Loucy (cell line): ENCODE measurements around the gene PARP8.

Experiments used
- H2AFZ ChIP-seq: fragments of 200-600 bp; sonication (generic); 2 replicates; pipeline ENCODE4 v1.6.0; 2016; ENCODE audit warnings: antibody characterized with exemption, mild to moderate bottlenecking, low read length, moderate library complexity
- H3F3A ChIP-seq: fragments of 200-600 bp; 2 replicates; pipeline ENCODE4 v1.6.0; 2016; ENCODE audit warnings: antibody characterized with exemption, low read depth, mild to moderate bottlenecking
- H3K27me3 ChIP-seq: fragments of 200-600 bp; sonication (generic); 2 replicates; pipeline ENCODE4 v1.6.1; 2014; ENCODE audit warnings: low read length, mild to moderate bottlenecking; ENCODE audit not compliant: insufficient read depth, poor library complexity, severe bottlenecking
- H3K36me3 ChIP-seq: fragments of 200-600 bp; sonication (generic); 2 replicates; pipeline ENCODE4 v1.6.1; 2016; ENCODE audit warnings: low read length; ENCODE audit not compliant: insufficient read depth
- H3K4me1 ChIP-seq: fragments of 200-600 bp; sonication (generic); 2 replicates; pipeline ENCODE4 v1.5.1; 2014; ENCODE audit warnings: low read length, mild to moderate bottlenecking; ENCODE audit not compliant: insufficient read depth, poor library complexity, severe bottlenecking
- H3K4me2 ChIP-seq: fragments of 200-600 bp; sonication (generic); 2 replicates; pipeline ENCODE4 v1.6.0; 2014; ENCODE audit warnings: antibody characterized with exemption, low read length, low read depth, mild to moderate bottlenecking; ENCODE audit not compliant: poor library complexity, severe bottlenecking
- H3K4me3 ChIP-seq: fragments of 200-600 bp; sonication (generic); 2 replicates; pipeline ENCODE4 v1.5.1; 2014; ENCODE audit warnings: low read length, mild to moderate bottlenecking, mixed read lengths; ENCODE audit not compliant: poor library complexity, severe bottlenecking
- H3K79me2 ChIP-seq: fragments of 200-600 bp; sonication (generic); 2 replicates; pipeline ENCODE4 v1.6.1; 2014; ENCODE audit warnings: low read length; ENCODE audit not compliant: insufficient read depth
- H3K9ac ChIP-seq: fragments of 200-600 bp; sonication (generic); 2 replicates; pipeline ENCODE4 v1.6.0; 2014; ENCODE audit warnings: mild to moderate bottlenecking, low read depth, low read length, moderate library complexity; ENCODE audit not compliant: poor library complexity, severe bottlenecking
- H3K9me2 ChIP-seq: fragments of 200-600 bp; sonication (generic); replicated peaks from 2 replicates; pipeline ENCODE4 v1.6.1; 2016; ENCODE audit warnings: low read depth, low read length, mixed read lengths
- H3K9me3 ChIP-seq: fragments of 200-600 bp; sonication (generic); 2 replicates; pipeline ENCODE4 v1.6.1; 2014; ENCODE audit warnings: mild to moderate bottlenecking, antibody characterized with exemption, low read length, low read depth; ENCODE audit not compliant: insufficient read depth
- H4K20me1 ChIP-seq: fragments of 200-600 bp; sonication (generic); 2 replicates; pipeline ENCODE4 v1.6.0; 2014; ENCODE audit warnings: antibody characterized with exemption, low read length, mild to moderate bottlenecking; ENCODE audit not compliant: insufficient read depth, poor library complexity, severe bottlenecking
- EZH2phosphoT487 ChIP-seq: fragments of 200-600 bp; IDR thresholded peaks from 2 replicates; pipeline ENCODE4 v1.6.1; 2018; ENCODE audit warnings: antibody characterized with exemption, mild to moderate bottlenecking, moderate library complexity, borderline replicate concordance
- TF ChIP-seq, protein P1 (sequence below): fragments of 200-600 bp; sonication (generic); conservative IDR thresholded peaks from 2 replicates; pipeline ENCODE4 v1.5.1; 2014; ENCODE audit warnings: mild to moderate bottlenecking, antibody characterized with exemption, low read length

PARP8 gene

DNA sequence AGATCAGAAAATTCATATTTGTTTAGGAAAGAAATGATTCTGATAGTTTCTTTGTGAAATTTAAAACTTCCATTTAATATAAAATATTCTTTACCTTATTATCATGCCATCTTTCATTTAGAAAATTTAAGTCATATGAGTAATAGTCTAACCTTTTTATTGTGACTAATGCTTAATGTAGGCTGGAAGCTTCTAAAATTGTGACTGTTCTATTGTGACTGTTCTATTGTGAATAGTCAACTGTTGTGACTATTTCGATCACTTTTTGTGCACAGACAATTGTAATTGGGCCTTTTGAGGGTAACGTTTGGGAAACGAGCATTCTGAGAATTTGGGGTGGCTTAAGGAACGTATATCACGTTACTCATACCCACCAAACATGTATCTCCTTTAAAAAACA, 100.0 kb downstream of the PARP8 start:
- no peaks in the 10 kb centered on the region for H3K9me2 ChIP-seq
- no peak overlapping the region for H3K4me3 ChIP-seq
- H2AFZ ChIP-seq = no peak overlapping the region
- H3F3A ChIP-seq = no peaks in the 10 kb centered on the region
- no peaks in the 10 kb centered on the region for H3K4me1 ChIP-seq
- H3K36me3 ChIP-seq = peaks cover 18% of the 10 kb centered on the region; the same call in 1 of the 2 replicates
- H3K4me2 ChIP-seq = no peak overlapping the region
- H3K27me3 ChIP-seq = no peaks in the 10 kb centered on the region
- no peaks in the 10 kb centered on the region for H3K79me2 ChIP-seq
- no peaks in the 10 kb centered on the region for H3K9me3 ChIP-seq
- TF ChIP-seq, protein P1, sequence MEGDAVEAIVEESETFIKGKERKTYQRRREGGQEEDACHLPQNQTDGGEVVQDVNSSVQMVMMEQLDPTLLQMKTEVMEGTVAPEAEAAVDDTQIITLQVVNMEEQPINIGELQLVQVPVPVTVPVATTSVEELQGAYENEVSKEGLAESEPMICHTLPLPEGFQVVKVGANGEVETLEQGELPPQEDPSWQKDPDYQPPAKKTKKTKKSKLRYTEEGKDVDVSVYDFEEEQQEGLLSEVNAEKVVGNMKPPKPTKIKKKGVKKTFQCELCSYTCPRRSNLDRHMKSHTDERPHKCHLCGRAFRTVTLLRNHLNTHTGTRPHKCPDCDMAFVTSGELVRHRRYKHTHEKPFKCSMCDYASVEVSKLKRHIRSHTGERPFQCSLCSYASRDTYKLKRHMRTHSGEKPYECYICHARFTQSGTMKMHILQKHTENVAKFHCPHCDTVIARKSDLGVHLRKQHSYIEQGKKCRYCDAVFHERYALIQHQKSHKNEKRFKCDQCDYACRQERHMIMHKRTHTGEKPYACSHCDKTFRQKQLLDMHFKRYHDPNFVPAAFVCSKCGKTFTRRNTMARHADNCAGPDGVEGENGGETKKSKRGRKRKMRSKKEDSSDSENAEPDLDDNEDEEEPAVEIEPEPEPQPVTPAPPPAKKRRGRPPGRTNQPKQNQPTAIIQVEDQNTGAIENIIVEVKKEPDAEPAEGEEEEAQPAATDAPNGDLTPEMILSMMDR = no peak
- TF ChIP-seq EZH2phosphoT487 = no peak
- H4K20me1 ChIP-seq = no peaks in the 10 kb centered on the region
- H3K9ac ChIP-seq = no peak overlapping the region

DNA sequence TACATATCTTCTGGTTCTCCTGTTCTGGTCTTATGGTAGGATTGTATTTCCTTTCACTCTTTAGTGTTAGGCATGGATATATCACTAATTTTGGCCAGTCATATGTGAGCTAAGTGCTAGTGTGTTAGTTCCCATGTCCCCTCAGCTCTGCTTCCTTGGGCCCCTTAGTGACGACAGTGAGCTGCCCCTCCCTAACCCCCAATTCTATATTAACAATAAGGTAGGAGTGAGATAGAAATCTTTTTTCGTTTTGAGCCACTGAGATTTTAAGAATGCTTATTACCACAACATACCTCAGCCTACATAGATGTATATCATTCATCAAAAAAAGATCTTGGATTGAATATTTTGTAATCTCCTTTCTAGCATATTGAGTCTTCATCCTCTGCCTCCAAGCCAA, 100.5 kb downstream of the PARP8 start:
- H3K9me2 ChIP-seq = no peaks in the 10 kb centered on the region

DNA sequence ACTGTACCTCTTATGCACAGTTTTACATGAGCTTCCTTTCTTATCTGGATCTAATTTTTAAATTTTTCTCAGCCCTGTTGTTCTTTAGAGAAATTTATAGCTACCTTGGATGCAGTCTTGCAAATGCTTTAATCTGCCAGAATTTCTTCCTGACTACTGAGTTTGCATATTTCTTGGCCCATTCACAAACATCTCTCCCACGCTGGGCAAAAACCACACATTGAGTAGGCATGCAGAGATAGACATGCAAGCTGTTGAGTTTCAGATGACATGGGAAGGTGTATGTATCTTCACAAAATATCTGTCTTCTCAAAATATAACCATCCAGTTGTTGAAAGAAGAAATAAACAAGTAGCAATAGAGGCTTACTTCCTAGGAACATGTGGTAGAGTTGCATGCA, 101.2 kb downstream of the PARP8 start:
- no peaks in the 10 kb centered on the region for H3K27me3 ChIP-seq
- no peaks in the 10 kb centered on the region for H4K20me1 ChIP-seq
- H3K4me1 ChIP-seq = no peaks in the 10 kb centered on the region
- H3K79me2 ChIP-seq = no peaks in the 10 kb centered on the region
- no peak overlapping the region for H3K9ac ChIP-seq
- TF ChIP-seq, protein P1 = no peak
- TF ChIP-seq EZH2phosphoT487 = no peak
- no peak overlapping the region for H2AFZ ChIP-seq
- H3K9me2 ChIP-seq = no peaks in the 10 kb centered on the region
- no peak overlapping the region for H3K4me2 ChIP-seq
- peaks cover 8% of the 10 kb centered on the region; the same call in 1 of the 2 replicates for H3K36me3 ChIP-seq
- H3K4me3 ChIP-seq = no peak overlapping the region
- no peaks in the 10 kb centered on the region for H3K9me3 ChIP-seq
- no peaks in the 10 kb centered on the region for H3F3A ChIP-seq

More for the DNA sequence above, 100.5 kb downstream of the PARP8 start:
- no peaks in the 10 kb centered on the region for H3K27me3 ChIP-seq
- H3K4me1 ChIP-seq = no peaks in the 10 kb centered on the region
- no peak overlapping the region for H2AFZ ChIP-seq
- no peaks in the 10 kb centered on the region for H3K9me3 ChIP-seq
- no peaks in the 10 kb centered on the region for H3K79me2 ChIP-seq
- no peak overlapping the region for H3K4me3 ChIP-seq
- no peaks in the 10 kb centered on the region for H3F3A ChIP-seq
- H3K9ac ChIP-seq = no peak overlapping the region
- no peak overlapping the region for H3K4me2 ChIP-seq
- no peaks in the 10 kb centered on the region for H4K20me1 ChIP-seq
- peaks cover 13% of the 10 kb centered on the region; the same call in 1 of the 2 replicates for H3K36me3 ChIP-seq
- TF ChIP-seq, protein P1 = no peak
- no peak for TF ChIP-seq EZH2phosphoT487
